ENCODE data around the gene MFSD1. TPM values are rescaled to one million over a fixed set of nuclear protein-coding genes. Genes with fewer than 3 reads are reported as not detected.

Gene MFSD1
- total and polyA plus RNA-seq, 2 of the 4 experiments (the other 2 are of a cell fraction) = 50.4 to 64.2 TPM

Other genes starting within 250 kb of the MFSD1 start
- 5.2 and 7.5 TPM in 2 replicates for gene MLF1, start 230.9 kb upstream of the MFSD1 start, total RNA-seq (2012; rRNA removed)
- 3.8 and 4.7 TPM in 2 replicates for gene MLF1, start 230.9 kb upstream of the MFSD1 start, polyA plus RNA-seq (2012; rRNA removed)
- 36.0 and 55.0 TPM in 2 replicates for gene GFM1, start 157.5 kb upstream of the MFSD1 start, total RNA-seq (2012; rRNA removed)
- 9.9 and 12.4 TPM in 2 replicates for gene GFM1, start 157.5 kb upstream of the MFSD1 start, polyA plus RNA-seq (2012; rRNA removed)
- gene LXN, start 129.4 kb upstream of the MFSD1 start, total RNA-seq (2012; rRNA removed) = 83.0 and 93.6 TPM in 2 replicates
- gene LXN, start 129.4 kb upstream of the MFSD1 start, polyA plus RNA-seq (2012; rRNA removed) = 134 and 155 TPM in 2 replicates
- 0.90 and 1.9 TPM in 2 replicates for gene RARRES1, start 69.6 kb upstream of the MFSD1 start, total RNA-seq (2012; rRNA removed)
- 2.6 and 3.0 TPM in 2 replicates for gene RARRES1, start 69.6 kb upstream of the MFSD1 start, polyA plus RNA-seq (2012; rRNA removed)

All from IMR-90 (cell line).